Measurements from ENCODE around the gene FAM200A.
"Not testable (repeated sequence)": the region's sequence is repeated elsewhere in the genome, so short reads cannot be mapped to it uniquely, and the experiment has no call there.

DNA sequence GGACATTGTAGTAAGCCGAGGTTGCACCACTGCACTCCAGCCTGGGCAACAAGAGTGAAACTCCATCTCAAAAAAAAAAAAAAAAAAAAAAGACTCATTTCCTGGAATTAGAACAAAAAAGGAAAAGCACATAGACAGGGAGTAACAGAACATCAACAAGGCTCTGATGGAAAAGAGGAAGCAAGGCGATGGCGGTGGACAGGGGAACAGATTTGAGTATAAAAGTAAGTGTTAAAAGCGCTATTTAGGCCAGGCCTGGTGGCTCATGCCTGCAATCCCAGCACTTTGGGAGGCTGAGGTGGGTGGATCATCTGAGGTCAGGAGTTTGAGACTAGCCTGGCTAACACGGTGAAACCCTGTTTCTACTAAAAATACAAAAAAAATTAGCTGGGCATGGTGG lies 6.6 kb downstream of the FAM200A start:
- TF ChIP-seq, protein P1, sequence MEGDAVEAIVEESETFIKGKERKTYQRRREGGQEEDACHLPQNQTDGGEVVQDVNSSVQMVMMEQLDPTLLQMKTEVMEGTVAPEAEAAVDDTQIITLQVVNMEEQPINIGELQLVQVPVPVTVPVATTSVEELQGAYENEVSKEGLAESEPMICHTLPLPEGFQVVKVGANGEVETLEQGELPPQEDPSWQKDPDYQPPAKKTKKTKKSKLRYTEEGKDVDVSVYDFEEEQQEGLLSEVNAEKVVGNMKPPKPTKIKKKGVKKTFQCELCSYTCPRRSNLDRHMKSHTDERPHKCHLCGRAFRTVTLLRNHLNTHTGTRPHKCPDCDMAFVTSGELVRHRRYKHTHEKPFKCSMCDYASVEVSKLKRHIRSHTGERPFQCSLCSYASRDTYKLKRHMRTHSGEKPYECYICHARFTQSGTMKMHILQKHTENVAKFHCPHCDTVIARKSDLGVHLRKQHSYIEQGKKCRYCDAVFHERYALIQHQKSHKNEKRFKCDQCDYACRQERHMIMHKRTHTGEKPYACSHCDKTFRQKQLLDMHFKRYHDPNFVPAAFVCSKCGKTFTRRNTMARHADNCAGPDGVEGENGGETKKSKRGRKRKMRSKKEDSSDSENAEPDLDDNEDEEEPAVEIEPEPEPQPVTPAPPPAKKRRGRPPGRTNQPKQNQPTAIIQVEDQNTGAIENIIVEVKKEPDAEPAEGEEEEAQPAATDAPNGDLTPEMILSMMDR (IDR thresholded peaks at IDR 0.05): not testable (repeated sequence)
- TF ChIP-seq EP300 (IDR thresholded peaks at IDR 0.05; ENCODE audit: low read depth): not testable (repeated sequence)
